Measurements from ENCODE around the gene MREG. TPM values are rescaled to one million over a fixed set of nuclear protein-coding genes. Genes with fewer than 3 reads are reported as not detected.

MREG gene
- polyA plus RNA-seq, 3 donors = 0.14 to 0.47 TPM; not detected in 1

DNA sequence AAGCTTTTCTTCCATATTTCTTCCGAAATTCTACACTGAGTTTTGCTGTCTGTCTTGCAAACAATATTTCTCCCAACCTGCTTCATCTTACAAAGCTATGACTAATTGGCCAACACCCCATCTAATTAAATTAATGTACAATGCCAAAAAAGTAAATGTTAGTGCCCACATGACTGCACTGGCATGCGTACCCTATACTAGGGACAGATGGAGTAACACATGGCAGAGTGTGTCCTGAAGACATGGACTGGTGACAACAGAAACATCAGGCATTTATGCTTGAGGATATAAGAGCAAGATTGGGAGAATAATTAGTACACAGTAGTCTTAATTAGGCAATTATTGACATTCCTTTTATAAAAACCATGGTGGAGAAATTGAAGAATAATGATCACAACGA is 66.8 kb downstream of the MREG start:
- WGBS (ENCODE audit: insufficient coverage) = 13% methylated on average over 1 of the region's 3 CpGs
- H3K9ac ChIP-seq (ENCODE audit: insufficient read depth, low read length, poor library complexity, severe bottlenecking) = no peak overlapping the region
- no peak overlapping the region for H3K27ac ChIP-seq (ENCODE audit: low read depth in 1 of 2, low read length in 2 of 2)
- intact Hi-C loops (cut with micrococcal nuclease) = no loop called here
- no peak overlapping the region for H2AFZ ChIP-seq (ENCODE audit: insufficient read depth, low read depth, low read length, poor library complexity, severe bottlenecking)
- no peaks in the 10 kb centered on the region for H3K79me2 ChIP-seq (ENCODE audit: insufficient read depth, low read length)
- Mint-ChIP-seq H3K4me3 (no peak overlapping the region), H3K4me1 (no peaks in the 10 kb centered on the region), H3K9me3 (peaks cover 0 to 3% (median 0%) of the 10 kb centered on the region in 7 donors), H3K27me3 (ENCODE audit: low read depth in 3 of 3) (no peaks in the 10 kb centered on the region), H3K27ac (no peak overlapping the region), H3K36me3 (peaks cover 22 to 23% of the 10 kb centered on the region in 2 donors)
- H3K27me3 ChIP-seq (ENCODE audit: control insufficient read depth in 2 of 2, insufficient read depth in 2 of 2, low read length in 2 of 2) = no peaks in the 10 kb centered on the region
- H4K20me1 ChIP-seq (ENCODE audit: insufficient read depth, low read length) = no peaks in the 10 kb centered on the region
- no peak overlapping the region for H3K4me2 ChIP-seq (replicated peaks; ENCODE audit: extremely low read depth, low read length, poor library complexity, severe bottlenecking)
- H3K9me3 ChIP-seq (replicated peaks in 1 of 2; ENCODE audit: control insufficient read depth in 1 of 2, insufficient read depth in 1 of 2, low read length in 2 of 2) = no peaks in the 10 kb centered on the region
- TF ChIP-seq, protein P1, sequence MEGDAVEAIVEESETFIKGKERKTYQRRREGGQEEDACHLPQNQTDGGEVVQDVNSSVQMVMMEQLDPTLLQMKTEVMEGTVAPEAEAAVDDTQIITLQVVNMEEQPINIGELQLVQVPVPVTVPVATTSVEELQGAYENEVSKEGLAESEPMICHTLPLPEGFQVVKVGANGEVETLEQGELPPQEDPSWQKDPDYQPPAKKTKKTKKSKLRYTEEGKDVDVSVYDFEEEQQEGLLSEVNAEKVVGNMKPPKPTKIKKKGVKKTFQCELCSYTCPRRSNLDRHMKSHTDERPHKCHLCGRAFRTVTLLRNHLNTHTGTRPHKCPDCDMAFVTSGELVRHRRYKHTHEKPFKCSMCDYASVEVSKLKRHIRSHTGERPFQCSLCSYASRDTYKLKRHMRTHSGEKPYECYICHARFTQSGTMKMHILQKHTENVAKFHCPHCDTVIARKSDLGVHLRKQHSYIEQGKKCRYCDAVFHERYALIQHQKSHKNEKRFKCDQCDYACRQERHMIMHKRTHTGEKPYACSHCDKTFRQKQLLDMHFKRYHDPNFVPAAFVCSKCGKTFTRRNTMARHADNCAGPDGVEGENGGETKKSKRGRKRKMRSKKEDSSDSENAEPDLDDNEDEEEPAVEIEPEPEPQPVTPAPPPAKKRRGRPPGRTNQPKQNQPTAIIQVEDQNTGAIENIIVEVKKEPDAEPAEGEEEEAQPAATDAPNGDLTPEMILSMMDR (IDR thresholded peaks at IDR 0.05) = no peak
- no peaks in the 10 kb centered on the region for H3K4me1 ChIP-seq (ENCODE audit: control insufficient read depth in 1 of 2, insufficient read depth in 2 of 2, low read length in 2 of 2)
- DNase-seq = no peak
- no peak overlapping the region for H3K4me3 ChIP-seq (replicated peaks in 1 of 3; ENCODE audit: low read depth in 2 of 3, low read length in 3 of 3)
- H3K36me3 ChIP-seq (replicated peaks in 1 of 2; ENCODE audit: control insufficient read depth in 1 of 2, insufficient read depth in 2 of 2, low read length in 2 of 2) = peaks cover 0 to 4% of the 10 kb centered on the region in 2 donors

DNA sequence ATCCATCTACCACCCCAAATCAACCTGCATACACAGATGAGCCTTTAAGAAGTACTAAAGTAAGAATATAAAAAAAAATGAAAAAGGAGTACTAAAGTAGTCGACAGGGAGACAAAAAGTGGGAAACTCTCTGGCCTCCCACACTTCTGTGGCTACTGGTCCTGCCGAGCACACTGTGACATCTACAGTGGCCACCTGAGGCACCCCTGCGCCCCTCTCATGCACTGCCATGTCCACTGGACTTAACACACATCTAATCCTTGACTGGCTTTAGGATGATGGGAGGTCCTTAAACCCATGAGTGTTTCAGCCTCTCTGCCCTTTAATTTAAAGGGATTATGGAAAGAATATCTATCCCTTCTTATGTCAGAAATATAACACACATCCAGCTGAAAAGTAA is 71.2 kb downstream of the MREG start:
- no peak overlapping the region for H3K27ac ChIP-seq (ENCODE audit: low read depth in 1 of 2, low read length in 2 of 2)
- no peak for DNase-seq
- Mint-ChIP-seq H3K4me3 (no peak overlapping the region), H3K36me3 (peaks cover 23 to 34% of the 10 kb centered on the region in 2 donors), H3K27me3 (ENCODE audit: low read depth in 3 of 3) (no peaks in the 10 kb centered on the region), H3K27ac (no peak overlapping the region), H3K4me1 (no peaks in the 10 kb centered on the region), H3K9me3 (no peaks in the 10 kb centered on the region)
- TF ChIP-seq, protein P1 (IDR thresholded peaks at IDR 0.05) = no peak
- no peaks in the 10 kb centered on the region for H3K4me1 ChIP-seq (ENCODE audit: control insufficient read depth in 1 of 2, insufficient read depth in 2 of 2, low read length in 2 of 2)
- intact Hi-C loops (cut with micrococcal nuclease) = no loop called here
- H4K20me1 ChIP-seq (ENCODE audit: insufficient read depth, low read length) = no peaks in the 10 kb centered on the region
- WGBS (ENCODE audit: insufficient coverage) = 73% methylated on average over 2 of the region's 3 CpGs
- H3K4me3 ChIP-seq (replicated peaks in 1 of 3; ENCODE audit: low read depth in 2 of 3, low read length in 3 of 3) = no peak overlapping the region
- no peak overlapping the region for H3K9ac ChIP-seq (ENCODE audit: insufficient read depth, low read length, poor library complexity, severe bottlenecking)
- H3K27me3 ChIP-seq (ENCODE audit: control insufficient read depth in 2 of 2, insufficient read depth in 2 of 2, low read length in 2 of 2) = no peaks in the 10 kb centered on the region
- no peak overlapping the region for H2AFZ ChIP-seq (ENCODE audit: insufficient read depth, low read depth, low read length, poor library complexity, severe bottlenecking)
- no peaks in the 10 kb centered on the region for H3K79me2 ChIP-seq (ENCODE audit: insufficient read depth, low read length)
- no peaks in the 10 kb centered on the region for H3K9me3 ChIP-seq (replicated peaks in 1 of 2; ENCODE audit: control insufficient read depth in 1 of 2, insufficient read depth in 1 of 2, low read length in 2 of 2)
- H3K36me3 ChIP-seq (replicated peaks in 1 of 2; ENCODE audit: control insufficient read depth in 1 of 2, insufficient read depth in 2 of 2, low read length in 2 of 2) = peaks cover 0 to 4% of the 10 kb centered on the region in 2 donors
- no peak overlapping the region for H3K4me2 ChIP-seq (replicated peaks; ENCODE audit: extremely low read depth, low read length, poor library complexity, severe bottlenecking)
